Hematopoietic multipotent progenitor cell treated with erythropoietin and hydrocortisone succinate and interleukin-3 and kit ligand, for 15 days (in vitro differentiated cells): ENCODE results near the gene SPATA21.

Experiments
- DNase-seq: peaks from one replicate; pipeline ENCODE4 v3.0.0-alpha.2; 2015; ENCODE audit warnings: low spot score

Gene SPATA21

DNA sequence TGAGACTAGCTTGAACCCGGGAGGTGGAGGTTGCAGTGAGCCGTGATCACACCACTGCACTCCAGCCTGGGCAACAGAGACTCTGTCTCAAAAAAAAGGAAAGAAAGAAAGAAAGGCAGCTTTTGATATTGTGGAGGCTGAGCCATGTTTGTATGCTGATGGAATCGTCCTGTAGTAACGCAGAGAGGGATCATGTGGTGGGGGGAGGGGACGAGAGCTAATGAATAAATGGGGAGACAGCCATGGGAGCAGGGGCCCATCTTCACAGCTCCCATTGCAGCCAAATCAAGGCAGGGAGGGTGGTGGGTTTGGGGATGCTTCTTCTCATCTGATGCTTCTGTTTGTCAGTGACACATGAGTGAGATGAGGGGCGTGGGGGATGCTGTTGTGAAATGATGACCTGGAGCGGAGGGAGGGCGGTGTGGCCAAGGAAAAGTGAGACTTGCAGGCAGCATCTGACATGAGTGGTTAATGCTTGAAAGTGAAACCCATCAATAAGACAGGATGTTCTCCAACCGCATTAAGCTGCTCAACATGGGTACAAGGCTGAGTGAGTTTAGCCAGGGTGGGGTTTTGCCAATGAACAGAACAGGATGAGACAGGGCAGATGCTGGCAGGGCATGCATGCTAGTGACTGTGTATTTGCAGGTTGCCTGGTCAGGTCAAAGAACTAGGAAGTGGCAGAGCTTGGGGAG, 16.7 kb downstream of the SPATA21 start:
- DNase-seq = no peak

GRCh38 chr1:16418823-16419425, 18.3 kb downstream of the SPATA21 start:
- no peak for DNase-seq

- no peak for DNase-seq
Measured at GRCh38 chr1:16413191-16413590, 24.0 kb downstream of the SPATA21 start.

GRCh38 chr1:16410803-16411202, 26.4 kb downstream of the SPATA21 start:
- DNase-seq = no peak

- no peak for DNase-seq
Measured at GRCh38 chr1:16409536-16410152, 27.6 kb downstream of the SPATA21 start.

DNA sequence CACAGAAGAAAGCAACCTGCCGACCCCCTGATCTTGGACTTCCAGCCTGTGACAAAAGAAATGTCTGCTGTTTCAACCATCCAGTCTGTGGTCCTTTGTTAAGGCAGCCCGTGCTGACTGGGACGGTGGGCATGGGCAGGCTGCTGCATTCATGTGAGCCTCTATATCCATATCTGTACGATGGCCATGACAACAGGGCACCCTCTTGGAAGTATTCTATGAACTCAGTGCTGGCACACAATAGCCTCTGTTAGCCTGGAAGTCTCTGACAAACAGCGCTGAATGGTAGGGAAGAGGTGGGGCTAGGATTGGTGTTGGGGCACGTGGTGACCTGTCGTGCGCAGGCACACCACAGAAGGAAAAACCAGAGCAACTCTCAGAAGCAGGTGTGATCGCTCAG, 30.4 kb downstream of the SPATA21 start:
- no peak for DNase-seq

- DNase-seq = no peak
Measured at GRCh38 chr1:16405441-16405840, 31.8 kb downstream of the SPATA21 start.

GRCh38 chr1:16402742-16403141, 34.5 kb downstream of the SPATA21 start:
- DNase-seq = no peak

DNA sequence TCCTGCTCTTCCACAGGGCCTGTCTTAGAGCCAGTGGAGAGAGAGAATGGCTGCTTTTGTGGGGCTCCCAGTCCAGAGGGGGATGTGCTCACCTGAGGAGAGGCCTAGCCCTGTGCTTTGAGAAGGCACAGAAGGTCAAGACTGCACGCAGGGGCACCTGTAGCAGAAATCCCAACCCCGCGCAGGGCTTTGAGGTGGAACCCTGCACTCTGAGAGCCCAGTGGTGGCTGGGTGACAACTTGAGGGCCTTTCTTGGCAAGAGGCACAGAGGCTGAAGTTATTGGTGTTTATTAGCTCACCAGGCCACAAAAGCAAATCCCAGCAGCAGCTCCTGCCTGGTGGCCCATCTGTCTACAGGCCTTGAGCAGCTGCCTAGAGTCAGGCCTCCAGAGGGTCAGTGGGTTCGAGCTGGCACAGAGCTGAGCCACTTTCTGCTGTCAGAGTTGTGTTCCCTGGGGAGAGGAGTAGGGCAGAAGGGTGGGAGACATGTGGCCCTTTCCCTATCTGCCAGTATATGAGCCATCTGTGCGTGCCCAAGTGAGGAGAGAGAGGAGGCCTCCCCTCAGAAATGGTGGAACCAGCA, 38.8 kb downstream of the SPATA21 start:
- DNase-seq = no peak

- no peak for DNase-seq
Measured at GRCh38 chr1:16397120-16397519, 40.1 kb downstream of the SPATA21 start.

DNA sequence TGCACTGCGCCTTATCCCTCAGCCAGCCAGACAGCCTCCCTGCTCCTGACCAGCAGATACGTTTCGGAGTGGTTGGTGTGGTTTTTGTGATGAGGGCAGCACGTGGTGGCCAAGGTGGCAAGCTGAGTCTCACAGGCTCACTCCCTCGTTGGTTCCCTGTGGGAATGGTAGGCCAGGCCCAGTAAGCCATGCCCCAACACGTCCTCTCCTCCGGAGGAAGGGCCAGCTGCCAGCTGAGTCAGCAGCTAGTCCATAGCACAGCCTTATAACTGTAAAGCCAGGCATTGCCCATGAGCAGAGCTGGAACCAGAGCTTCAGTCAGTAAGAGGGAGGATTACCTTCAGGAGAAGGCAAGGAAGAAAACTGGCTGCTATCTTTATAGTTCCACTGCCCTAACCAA, 40.6 kb downstream of the SPATA21 start:
- no peak for DNase-seq

GRCh38 chr1:16394977-16395376, 42.2 kb downstream of the SPATA21 start:
- DNase-seq = no peak

GRCh38 chr1:16393570-16394521, 43.4 kb downstream of the SPATA21 start:
- no peak for DNase-seq

DNA sequence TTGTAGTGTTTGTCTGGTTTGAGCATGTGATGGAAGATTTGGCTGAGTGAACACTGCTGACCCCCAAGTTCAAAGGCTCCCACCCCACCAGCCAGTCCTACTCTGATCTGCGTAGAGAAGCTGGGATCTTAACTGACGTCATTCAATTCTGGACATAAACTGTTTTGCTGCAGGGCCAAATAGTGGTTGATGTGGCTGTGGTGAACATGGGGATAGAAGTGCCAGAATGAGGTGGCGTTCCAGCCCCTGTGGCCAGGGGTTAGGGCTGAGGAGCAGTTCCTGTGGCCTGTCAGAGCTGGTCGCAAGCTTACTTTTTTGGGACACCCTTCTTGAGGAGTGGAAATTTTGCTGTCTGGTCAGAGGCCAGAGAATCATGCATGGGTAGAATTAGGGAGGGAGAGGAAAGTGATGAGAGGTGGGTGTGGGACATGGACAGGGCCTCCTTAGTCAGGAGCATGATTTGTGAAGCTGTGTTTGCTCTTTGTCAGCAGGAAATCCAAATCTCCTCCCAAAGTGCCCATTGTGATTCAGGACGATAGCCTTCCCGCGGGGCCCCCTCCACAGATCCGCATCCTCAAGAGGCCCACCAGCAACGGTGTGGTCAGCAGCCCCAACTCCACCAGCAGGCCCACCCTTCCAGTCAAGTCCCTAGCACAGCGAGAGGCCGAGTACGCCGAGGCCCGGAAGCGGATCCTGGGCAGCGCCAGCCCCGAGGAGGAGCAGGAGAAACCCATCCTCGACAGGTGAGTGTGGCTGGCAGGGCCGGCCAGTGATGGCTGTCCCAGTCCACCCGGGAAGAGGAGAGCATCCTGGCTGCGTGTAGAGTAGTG, 44.3 kb downstream of the SPATA21 start:
- DNase-seq = no peak

DNA sequence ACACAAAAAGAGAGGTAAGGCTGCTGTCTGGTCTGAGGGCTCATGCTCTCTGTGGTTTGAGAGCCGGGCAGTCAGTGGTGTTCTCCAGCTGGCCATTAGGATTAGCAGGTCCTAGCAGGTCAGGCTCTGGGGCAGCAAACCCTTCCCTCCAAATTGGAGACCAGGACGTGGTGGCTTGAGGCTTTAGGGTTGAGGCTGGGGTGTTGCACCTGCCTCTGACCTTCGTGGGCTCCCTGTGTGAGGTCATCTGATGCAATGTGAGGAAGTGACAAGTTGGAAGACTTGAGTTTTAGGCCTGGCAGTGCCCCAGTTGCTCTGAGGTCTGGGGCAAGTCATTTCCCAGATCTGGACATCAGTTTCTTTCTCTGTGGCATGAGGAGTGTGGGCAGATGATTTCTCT, 45.8 kb downstream of the SPATA21 start:
- no peak for DNase-seq

- peak; percentile 20 for DNase-seq
Measured at GRCh38 chr1:16387201-16388188, 49.7 kb downstream of the SPATA21 start.

- DNase-seq = peak; percentile 59
Measured at GRCh38 chr1:16386454-16387113, 50.6 kb downstream of the SPATA21 start.

DNA sequence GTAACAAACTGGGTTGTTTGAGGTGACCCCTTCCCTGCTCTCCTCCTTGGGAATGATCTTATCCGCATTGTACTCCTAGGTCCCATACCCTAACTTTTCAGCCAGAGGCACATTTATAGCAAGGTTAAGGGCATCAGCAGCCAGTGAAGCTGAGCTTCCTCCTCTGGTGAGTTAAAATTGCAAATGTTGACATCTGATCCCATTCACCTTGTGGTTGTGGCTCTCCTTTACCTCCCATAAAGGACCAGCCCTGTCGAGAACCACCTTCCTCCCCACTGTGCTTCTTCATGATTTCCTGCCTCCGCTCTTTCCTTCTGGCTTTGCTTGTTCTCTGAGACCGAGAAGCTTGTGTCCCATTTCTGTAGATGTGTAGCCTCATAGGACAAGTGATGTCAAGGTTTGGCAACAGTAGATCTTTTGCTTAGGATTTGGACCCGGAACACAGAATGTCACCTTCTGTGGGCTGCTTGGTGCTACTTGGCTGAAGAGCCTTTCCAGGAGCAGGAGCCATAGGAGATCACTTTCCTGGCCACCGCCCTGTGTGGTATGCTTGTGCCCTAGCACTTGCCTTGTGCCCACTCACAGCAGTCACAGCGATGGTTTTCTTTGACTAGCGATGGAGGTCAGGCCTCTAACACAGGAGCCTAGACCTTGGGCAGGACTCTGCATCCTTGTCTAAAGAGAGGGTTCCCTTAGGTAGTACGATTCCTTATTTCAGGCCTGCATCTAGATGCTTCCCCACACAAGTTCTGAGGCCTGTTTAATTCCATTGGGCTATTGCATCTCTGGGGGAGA, 51.4 kb downstream of the SPATA21 start:
- DNase-seq = no peak

DNA sequence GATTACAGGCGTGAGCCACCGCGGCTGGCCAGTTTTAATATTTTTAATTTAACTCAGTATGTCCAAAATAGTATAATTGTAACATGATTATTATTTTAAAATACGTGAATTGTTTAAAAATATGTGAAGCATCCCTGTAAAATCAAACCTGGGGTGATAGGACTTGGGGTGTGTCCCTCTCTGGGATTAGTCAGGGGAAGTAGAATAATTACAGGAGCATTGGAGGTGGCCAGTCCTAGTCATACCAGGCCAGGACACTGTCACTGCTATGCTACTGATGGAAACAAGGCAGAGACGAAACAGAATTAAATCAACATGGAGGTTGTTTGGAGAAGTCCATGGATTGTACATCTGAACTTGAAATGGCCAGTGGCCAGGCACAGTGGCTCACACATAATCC, 53.3 kb downstream of the SPATA21 start:
- DNase-seq = no peak
